Activated CD4-positive, alpha-beta T cell treated with anti-CD3 and anti-CD28 coated beads, Interleukin-2, amount 50 U/mL, for 1 hour (primary cell): ENCODE data around the gene STRADB.
"Not testable (repeated sequence)": the region's sequence is repeated elsewhere in the genome, so short reads cannot be mapped to it uniquely, and the experiment has no call there.

Source experiments
- DNase-seq: peaks from one replicate; pipeline ENCODE4 v3.0.0-alpha.2; 2020

The STRADB gene

DNA sequence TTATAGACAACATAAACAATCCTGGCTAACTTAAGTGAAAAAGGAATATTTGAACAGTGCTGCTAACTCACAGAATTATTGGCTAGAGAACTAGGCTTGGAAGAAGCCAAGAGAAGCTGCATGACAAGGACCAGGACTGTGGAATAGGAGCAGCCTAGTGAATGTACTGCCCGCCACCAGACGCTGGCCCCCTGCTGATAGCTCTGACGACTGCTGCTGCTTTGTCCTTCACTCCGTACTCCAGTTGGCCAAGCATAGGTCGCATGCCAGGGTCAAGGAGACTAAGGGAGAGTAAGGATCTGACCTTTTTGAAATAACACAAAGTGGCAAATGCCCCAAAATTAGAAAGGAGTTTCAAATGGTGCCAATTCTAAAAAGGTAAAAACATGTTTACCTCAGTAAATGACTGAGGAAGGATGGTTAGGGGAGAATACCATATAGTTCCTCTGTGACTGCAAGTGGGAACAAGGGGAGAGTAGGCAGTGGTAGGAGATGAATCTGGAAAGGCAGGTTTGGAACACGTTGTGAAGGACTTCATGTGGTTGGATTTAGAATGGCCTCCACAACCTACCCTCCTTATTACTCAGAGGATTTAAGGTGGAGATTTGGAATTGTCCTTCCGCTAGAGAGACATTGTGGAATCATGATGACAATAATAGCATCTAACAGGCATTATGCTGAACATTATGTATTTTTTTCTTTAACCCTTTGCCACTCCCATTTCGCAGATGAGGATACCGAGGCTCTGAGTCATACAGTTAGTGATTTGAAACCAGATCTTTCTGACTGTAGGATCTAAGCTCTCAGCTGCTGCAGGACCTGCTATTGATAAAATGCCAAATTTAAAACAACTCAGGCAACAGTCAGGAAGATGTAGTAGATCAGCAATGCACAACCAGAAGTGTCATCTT, 19.5 kb downstream of the STRADB start:
- no peak for DNase-seq

DNA sequence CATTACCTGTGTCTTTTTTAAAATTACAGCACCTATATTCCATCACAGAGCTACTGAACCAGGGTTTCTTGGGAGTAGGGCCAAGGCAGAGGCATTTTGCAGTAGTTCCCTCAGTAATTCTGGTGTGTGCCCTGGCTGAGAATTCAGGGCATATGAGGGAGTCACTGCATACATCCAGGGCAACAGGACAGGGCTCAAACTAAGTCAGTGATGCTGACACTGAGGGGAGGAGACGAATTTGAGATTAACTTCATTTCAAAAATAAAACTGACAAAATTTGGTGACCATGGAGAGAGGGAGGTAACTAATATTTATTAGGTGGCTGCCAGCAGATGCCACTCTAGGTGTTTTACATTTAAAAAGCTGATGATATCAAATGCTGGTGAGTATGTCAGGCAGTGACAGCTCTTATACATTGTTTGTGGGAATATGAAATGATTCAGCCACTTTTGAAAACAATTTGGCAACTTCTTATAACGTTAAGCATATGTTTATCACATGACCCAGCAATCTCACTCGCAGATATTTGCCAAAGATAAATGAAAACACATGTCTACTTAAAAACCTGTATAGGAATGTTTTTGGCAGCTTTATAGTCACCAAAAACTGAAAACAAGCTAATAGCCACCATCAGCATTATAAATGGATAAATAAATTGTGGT, 20.3 kb downstream of the STRADB start:
- DNase-seq = no peak

DNA sequence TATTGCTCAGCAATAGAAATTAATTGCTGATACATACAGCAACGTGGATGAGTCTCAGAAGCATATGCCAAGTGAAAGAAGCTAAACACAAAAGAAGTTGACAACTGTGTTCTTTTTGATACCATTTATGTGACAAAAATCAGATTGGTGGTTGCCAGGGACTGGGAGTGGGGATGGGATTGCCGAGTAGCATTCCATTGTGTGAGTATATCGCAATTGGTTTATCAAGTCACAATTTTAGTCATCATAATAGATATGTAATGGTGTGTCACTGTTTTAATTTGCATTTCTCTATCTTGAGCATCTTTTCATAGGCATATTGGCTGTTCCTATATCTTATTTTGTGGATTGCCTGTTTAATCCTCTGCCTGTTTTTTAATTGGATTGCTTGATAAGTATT, 20.9 kb downstream of the STRADB start:
- no peak for DNase-seq

GRCh38 chr2:201482543-201482942, 31.0 kb downstream of the STRADB start:
- no peak for DNase-seq

DNA sequence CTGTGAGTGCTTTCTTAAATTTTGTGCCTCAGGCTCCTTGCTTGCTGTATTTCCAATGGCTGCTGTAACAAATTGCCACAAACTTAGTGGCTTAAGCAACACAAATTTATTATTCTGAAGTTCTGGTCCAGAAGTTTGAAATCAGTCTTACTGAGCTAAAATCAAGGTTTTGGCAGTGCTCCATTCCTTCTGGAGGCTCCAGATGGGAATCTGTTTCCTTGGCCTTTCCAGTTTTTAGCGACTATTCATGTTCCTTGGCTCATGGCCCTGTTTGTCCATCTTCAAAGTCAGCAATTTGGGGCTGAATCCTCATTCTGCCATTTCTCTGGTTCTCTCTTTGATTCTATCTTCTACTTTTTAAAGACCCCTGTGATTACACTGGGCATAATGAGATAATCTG, 31.8 kb downstream of the STRADB start:
- DNase-seq = no peak

DNA sequence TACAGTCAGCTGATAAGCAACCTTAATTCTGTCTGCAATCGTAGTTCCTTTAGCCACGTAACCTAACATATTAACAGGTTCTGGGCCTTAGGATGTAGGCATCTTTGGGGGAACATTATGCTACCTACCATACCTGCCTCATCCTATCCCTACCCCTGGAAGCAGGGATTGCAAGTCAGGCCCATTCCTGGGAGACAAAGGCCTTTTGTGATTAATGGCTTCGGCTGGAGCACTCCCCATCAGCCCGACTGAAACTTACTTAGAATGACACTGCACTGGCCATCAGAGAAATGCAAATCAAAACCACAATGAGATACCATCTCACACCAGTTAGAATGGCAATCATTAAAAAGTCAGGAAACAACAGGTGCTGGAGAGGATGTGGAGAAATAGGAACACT, 32.2 kb downstream of the STRADB start:
- DNase-seq = not testable (repeated sequence)

DNA sequence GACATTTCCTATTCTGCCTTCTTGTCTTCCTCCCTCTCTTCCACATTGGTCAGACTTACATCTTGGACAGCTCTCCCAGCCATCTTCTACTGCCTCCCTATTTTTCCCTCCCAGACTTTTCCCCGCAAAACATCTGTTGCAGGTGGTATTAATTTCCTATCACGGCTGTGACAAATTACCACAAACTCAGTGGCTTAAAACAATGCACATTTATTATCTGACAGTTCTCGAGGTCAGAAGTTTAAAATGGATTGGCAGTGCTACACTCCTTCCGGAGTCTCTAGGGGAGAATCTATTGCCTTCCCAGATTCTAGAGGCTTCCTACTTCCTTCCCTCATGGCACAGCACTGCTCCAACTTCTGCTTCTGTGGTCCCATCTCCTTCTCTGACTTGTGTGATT, 33.3 kb downstream of the STRADB start:
- no peak for DNase-seq

DNA sequence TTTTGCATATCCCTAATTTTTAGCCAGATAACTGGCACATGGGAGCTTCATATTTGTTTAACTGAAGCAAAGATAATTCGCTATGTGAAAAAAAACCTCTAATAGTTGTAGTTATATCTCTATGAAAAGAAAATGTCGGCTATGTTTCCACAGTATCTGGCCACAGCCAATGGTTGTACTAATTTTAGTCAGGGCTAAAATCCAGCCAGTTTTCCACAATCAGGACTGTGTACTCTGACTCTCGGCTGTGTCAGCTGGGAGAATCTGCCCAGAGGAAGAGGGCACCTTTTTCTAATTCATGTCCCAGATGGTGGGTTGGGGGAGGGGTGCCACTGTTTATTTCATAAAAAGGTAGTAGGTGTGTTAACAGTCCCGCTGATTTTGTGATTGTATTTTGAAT, 38.8 kb downstream of the STRADB start:
- no peak for DNase-seq

- DNase-seq = no peak
Measured at GRCh38 chr2:201496785-201497184, 45.2 kb downstream of the STRADB start.

- no peak for DNase-seq
Measured at GRCh38 chr2:201500534-201500933, 49.0 kb downstream of the STRADB start.

GRCh38 chr2:201502713-201503112, 51.2 kb downstream of the STRADB start:
- DNase-seq = no peak

- DNase-seq = no peak
Measured at GRCh38 chr2:201507725-201508124, 56.2 kb downstream of the STRADB start.

DNA sequence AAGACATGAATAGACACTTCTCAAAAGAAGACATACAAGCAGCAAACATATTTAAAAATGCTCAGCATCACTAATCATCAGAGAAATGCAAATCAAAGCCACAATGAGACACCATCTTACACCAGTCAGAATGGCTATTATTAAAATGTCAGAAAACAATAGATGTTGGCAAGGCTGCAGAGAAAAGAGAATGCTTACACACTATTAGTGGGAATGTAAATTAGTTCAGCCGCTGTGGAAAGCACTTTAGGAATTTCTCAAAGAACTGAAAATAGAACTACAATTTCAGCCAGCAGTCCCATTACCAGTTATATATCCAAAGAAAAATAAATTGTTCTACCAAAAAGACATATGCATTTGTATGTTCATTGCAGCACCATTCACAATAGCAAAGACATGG, 61.7 kb downstream of the STRADB start:
- DNase-seq = no peak

DNA sequence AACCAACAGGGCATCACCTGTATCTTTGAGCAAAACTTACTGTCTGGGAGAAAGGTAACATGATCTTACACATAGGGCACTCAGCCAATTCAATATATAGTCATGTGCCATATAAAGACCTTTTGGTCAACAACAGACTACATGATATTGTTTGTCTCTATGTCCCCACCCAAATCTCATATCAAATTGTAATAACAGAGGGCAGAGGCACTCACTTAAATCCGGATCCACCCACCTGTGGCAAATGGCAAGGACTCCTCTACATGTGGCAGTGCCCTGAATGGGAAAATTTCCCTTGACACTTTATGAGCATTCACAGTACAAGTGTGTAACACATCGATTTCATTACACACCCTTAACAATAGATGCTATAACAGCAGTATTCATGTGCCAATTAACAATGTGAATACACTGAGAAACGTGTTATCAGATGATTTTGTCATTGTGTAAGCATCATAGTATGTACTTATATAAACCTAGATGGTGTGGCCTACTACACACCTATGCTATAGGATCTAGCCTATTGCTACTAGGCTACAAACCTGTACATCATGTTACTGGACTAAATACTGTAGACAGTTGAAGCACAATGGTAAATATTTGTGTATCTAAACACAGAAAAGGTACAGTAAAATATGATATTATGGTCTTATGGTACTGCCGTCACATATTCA, 64.2 kb downstream of the STRADB start:
- DNase-seq = no peak

- no peak for DNase-seq
Measured at GRCh38 chr2:201517094-201517493, 65.6 kb downstream of the STRADB start.

DNA sequence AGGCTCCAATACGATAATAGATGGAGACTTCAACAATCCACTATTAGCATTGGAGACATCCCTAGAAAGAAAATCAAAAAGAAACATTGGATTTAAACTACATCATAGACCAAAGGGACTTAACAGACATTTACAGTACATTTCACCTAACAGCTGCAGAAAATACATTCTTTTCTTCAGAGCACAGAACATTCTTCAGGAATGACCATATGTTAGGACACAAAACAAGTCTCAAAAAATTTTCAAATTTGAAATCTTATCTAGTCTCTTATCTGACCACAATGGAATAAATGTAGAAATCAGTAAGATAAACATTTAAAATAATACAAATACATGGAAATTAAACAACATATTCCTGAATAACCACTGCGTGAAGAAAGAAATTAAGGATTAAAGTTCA, 68.7 kb downstream of the STRADB start:
- DNase-seq = no peak

DNA sequence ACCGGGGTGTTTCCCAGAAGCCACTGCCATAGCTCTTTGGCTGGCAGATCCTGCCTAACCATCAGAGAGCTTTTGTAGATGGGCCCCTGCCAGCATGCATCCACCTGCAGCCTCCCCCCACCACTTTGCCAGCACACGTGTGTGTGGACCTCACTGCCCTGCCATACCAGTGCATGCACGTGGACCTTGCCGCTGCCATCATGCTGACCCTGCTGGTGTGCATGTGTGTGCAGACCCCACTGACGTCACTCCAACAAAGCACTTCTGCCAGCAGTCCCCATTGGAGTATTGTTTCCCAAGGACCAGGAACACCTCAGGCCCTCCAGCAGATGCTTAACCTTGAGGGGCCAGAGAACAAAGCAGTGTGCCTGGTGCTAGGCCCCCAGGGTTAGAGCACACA, 71.4 kb downstream of the STRADB start:
- DNase-seq = no peak

- no peak for DNase-seq
Measured at GRCh38 chr2:201523506-201523905, 72.0 kb downstream of the STRADB start.
